HCT116 (cell line): Measurements from ENCODE around the gene CSF2RB. TPM values are rescaled to one million over a fixed set of nuclear protein-coding genes. Genes with fewer than 3 reads are reported as not detected.

ENCODE experiments used
- ATAC-seq: fragments of 200-7000 bp; cut with Tn5 transposase; 2 replicates; pipeline ENCODE4 v1.9.1; 2020; ENCODE audit warnings: mild to moderate bottlenecking, moderate library complexity
- BruUV-seq: library from RNA; stranded (reverse); fragments of 400-500 nt; replicated peaks from 2 replicates; lab custom pipeline; 2021; lab: Mats Ljungman, UMichigan
- CTCF ChIA-PET: fragments of 300-600 bp; sonication (Branson Sonifier 250); formaldehyde crosslinking; loops from one replicate; lab custom pipeline; 2021; ENCODE audit warnings: antibody characterized with exemption; lab: Charles Lee
- POLR2A ChIA-PET: fragments of 300-600, 350-600 bp; sonication (Branson Sonifier 250); formaldehyde crosslinking; loops from one replicate; lab custom pipeline; 2021; ENCODE audit warnings: antibody characterized with exemption; lab: Charles Lee
- RAD21 ChIA-PET, 2 experiments: fragments of 300-600 bp; sonication (Branson Sonifier 250); formaldehyde crosslinking; loops; one replicate each; lab custom pipeline; 2023; ENCODE audit warnings: low total read pairs in 2 of 2; ENCODE audit not compliant: uncharacterized antibody in 2 of 2, unreplicated experiment in 2 of 2, low non-redundant PET in 1 of 2; lab: Charles Lee
- DNase-seq: peaks from one replicate; pipeline ENCODE4 v3.0.0-alpha.2; 2010; ENCODE audit warnings: low read depth, low spot score
- H2AFZ ChIP-seq: fragments of 200-600 bp; shearing (Covaris generic), sonication (generic); 2 replicates; pipeline ENCODE4 v1.6.1; 2017; ENCODE audit warnings: low read depth, mixed run types, mixed read lengths, antibody characterized with exemption, low read length; ENCODE audit not compliant: poor library complexity, severe bottlenecking
- H3K27ac ChIP-seq: 2 replicates; pipeline ENCODE4 v1.5.1; 2012; ENCODE audit warnings: low read depth, low read length
- H3K27me3 ChIP-seq: fragments of 200-600 bp; sonication (generic); 2 replicates; pipeline ENCODE4 v1.6.1; 2016; ENCODE audit warnings: mixed run types, low read length, mixed read lengths; ENCODE audit not compliant: insufficient read depth
- H3K36me3 ChIP-seq, 2 experiments: fragments of 200-500 bp in 1 of 2; fragments of 200-600 bp in 1 of 2; sonication (Bioruptor generic) in 1 of 2; sonication (generic) in 1 of 2; 2 replicates each; pipeline versions ENCODE4 v1.5.1 to v1.6.1; 2014 to 2016; ENCODE audit warnings: low read length in 2 of 2, inconsistent platforms in 1 of 2, mixed read lengths in 1 of 2, mixed run types in 1 of 2; ENCODE audit not compliant: insufficient read depth in 2 of 2, control insufficient read depth in 1 of 2
- H3K4me1 ChIP-seq, 2 experiments: fragments of 200-600 bp in 1 of 2; sonication (generic) in 1 of 2; 2 replicates each; pipeline versions ENCODE4 v1.5.1 to v1.6.1; 2012 to 2017; ENCODE audit warnings: low read length in 2 of 2, inconsistent platforms in 1 of 2, mild to moderate bottlenecking in 1 of 2, mixed read lengths in 1 of 2, mixed run types in 1 of 2, moderate library complexity in 1 of 2; ENCODE audit not compliant: insufficient read depth in 2 of 2, control insufficient read depth in 1 of 2
- H3K4me2 ChIP-seq: fragments of 200-600 bp; sonication (generic); 2 replicates; pipeline ENCODE4 v1.6.1; 2017; ENCODE audit warnings: mixed run types, low read length, mixed read lengths
- H3K4me3 ChIP-seq, 2 experiments: fragments of 200-600 bp in 1 of 2; sonication (generic) in 1 of 2; replicated peaks in 1 of 2; 2 replicates each; pipeline ENCODE4 v1.5.1; 2011 to 2016; ENCODE audit warnings: low read length in 2 of 2, control low read depth in 1 of 2, low read depth in 1 of 2, mild to moderate bottlenecking in 1 of 2, mixed read lengths in 1 of 2, mixed run types in 1 of 2
- H3K79me2 ChIP-seq: fragments of 200-600 bp; sonication (generic); 2 replicates; pipeline ENCODE4 v1.6.1; 2017; ENCODE audit warnings: mild to moderate bottlenecking, mixed run types, low read length, moderate library complexity, mixed read lengths; ENCODE audit not compliant: insufficient read depth
- H3K9ac ChIP-seq: fragments of 200-600 bp; sonication (generic); 2 replicates; pipeline ENCODE4 v1.6.1; 2016; ENCODE audit warnings: low read length, mixed read lengths
- H3K9me2 ChIP-seq: fragments of 200-600 bp; sonication (generic), shearing (Covaris generic); 2 replicates; pipeline ENCODE4 v1.6.1; 2017; ENCODE audit warnings: mixed run types, mild to moderate bottlenecking, moderate library complexity; ENCODE audit not compliant: insufficient read depth
- H3K9me3 ChIP-seq, 2 experiments: fragments of 200-500 bp in 1 of 2; fragments of 200-600 bp in 1 of 2; sonication (Bioruptor generic) in 1 of 2; sonication (generic) in 1 of 2; 2 replicates each; pipeline ENCODE4 v1.6.1; 2014 to 2017; ENCODE audit warnings: low read length in 2 of 2, mixed read lengths in 2 of 2, inconsistent platforms in 1 of 2, low read depth in 1 of 2, mild to moderate bottlenecking in 1 of 2, mixed run types in 1 of 2, moderate library complexity in 1 of 2; ENCODE audit not compliant: control insufficient read depth in 1 of 2, insufficient read depth in 1 of 2
- H4K20me1 ChIP-seq: fragments of 200-600 bp; sonication (generic), shearing (Covaris generic); 2 replicates; pipeline ENCODE4 v1.6.1; 2017; ENCODE audit warnings: mixed run types, mild to moderate bottlenecking, moderate library complexity; ENCODE audit not compliant: insufficient read depth
- CBX3 ChIP-seq: IDR thresholded peaks from 2 replicates; pipeline ENCODE4 v1.6.1; 2012; ENCODE audit warnings: low read depth
- CEBPB ChIP-seq: IDR thresholded peaks from 2 replicates; pipeline ENCODE4 v1.6.1; 2012; ENCODE audit warnings: low read depth
- EGR1 ChIP-seq: IDR thresholded peaks from 2 replicates; pipeline ENCODE4 v1.6.1; 2012; ENCODE audit warnings: low read depth
- EZH2phosphoT487 ChIP-seq: fragments of 200-600 bp; IDR thresholded peaks from 2 replicates; pipeline ENCODE4 v1.6.1; 2018; ENCODE audit warnings: antibody characterized with exemption, borderline replicate concordance
- FOSL1 ChIP-seq: IDR thresholded peaks from 2 replicates; pipeline ENCODE4 v1.6.1; 2012; ENCODE audit warnings: low read depth
- JUND ChIP-seq: IDR thresholded peaks from 2 replicates; pipeline ENCODE4 v1.6.1; 2012
- MAX ChIP-seq: IDR thresholded peaks from 2 replicates; pipeline ENCODE4 v1.6.1; 2012
- POLR2A ChIP-seq: IDR thresholded peaks from 2 replicates; pipeline ENCODE4 v1.7.0; 2011; ENCODE audit warnings: borderline replicate concordance; ENCODE audit not compliant: insufficient read depth, insufficient read length; ENCODE audit errors: extremely low read depth
- POLR2AphosphoS5 ChIP-seq: IDR thresholded peaks from 2 replicates; pipeline ENCODE4 v1.6.1; 2011; ENCODE audit warnings: mild to moderate bottlenecking, low read depth, low read length, moderate library complexity
- SIN3A ChIP-seq: IDR thresholded peaks from 2 replicates; pipeline ENCODE4 v1.6.1; 2012; ENCODE audit warnings: low read depth
- SP1 ChIP-seq: IDR thresholded peaks from 2 replicates; pipeline ENCODE4 v1.6.1; 2012; ENCODE audit warnings: low read depth
- SRF ChIP-seq: IDR thresholded peaks from 2 replicates; pipeline ENCODE4 v1.6.1; 2012; ENCODE audit warnings: low read depth
- TCF7L2 ChIP-seq: IDR thresholded peaks from 2 replicates; pipeline ENCODE4 v1.7.0; 2011; ENCODE audit warnings: borderline replicate concordance, inconsistent platforms; ENCODE audit not compliant: insufficient read depth, insufficient read length; ENCODE audit errors: extremely low read depth
- YY1 ChIP-seq: IDR thresholded peaks from 2 replicates; pipeline ENCODE4 v1.6.1; 2011; ENCODE audit warnings: low read length, low read depth, moderate library complexity, mild to moderate bottlenecking; ENCODE audit not compliant: insufficient replicate concordance; ENCODE audit errors: extremely low read depth
- ZBTB33 ChIP-seq: IDR thresholded peaks from 2 replicates; pipeline ENCODE4 v1.6.1; 2011; ENCODE audit warnings: mild to moderate bottlenecking, low read length, moderate library complexity; ENCODE audit not compliant: insufficient replicate concordance; ENCODE audit errors: extremely low read depth
- intact Hi-C: fragments of 100-400 bp; cut with micrococcal nuclease; formaldehyde crosslinking; loops from 2 replicates; pipeline ENCODE4 v1.10.0; 2022
- total RNA-seq: library from RNA; stranded (reverse); gene quantifications from one replicate; pipeline ENCODE4 v1.2.1, GENCODE V29; 2021; ENCODE audit not compliant: unreplicated experiment

Gene CSF2RB
- total RNA-seq, 1 experiment from 2014 or later: 0.10 TPM

GRCh38 chr22:36867695-36868094, 45.7 kb upstream of the CSF2RB start:
- no peak overlapping the region for H3K9ac ChIP-seq
- H3K4me2 ChIP-seq: no peak overlapping the region
- TF ChIP-seq SIN3A (no peak), ZBTB33 (no peak), POLR2AphosphoS5 (no peak), TCF7L2 (no peak), MAX (no peak), CEBPB (no peak), JUND (no peak), YY1 (no peak), CBX3 (no peak), EGR1 (no peak), SRF (no peak), EZH2phosphoT487 (no peak), POLR2A (no peak), SP1 (no peak), FOSL1 (no peak)
- CTCF ChIA-PET: interaction anchor here (6.9 kb wide), 1 partner anchor 12 kb away, joined by 40 read pairs; no protein-coding TSS in a partner anchor
- H3K4me1 ChIP-seq: peaks cover 19 to 36% of the 10 kb centered on the region in 2 experiments; a peak in 3 of 4 replicates
- no peak for DNase-seq
- no peak for ATAC-seq
- RAD21 ChIA-PET: no interaction called here
- H4K20me1 ChIP-seq: no peaks in the 10 kb centered on the region
- H3K9me2 ChIP-seq: no peaks in the 10 kb centered on the region
- no peak overlapping the region for H2AFZ ChIP-seq
- H3K27ac ChIP-seq: no peak overlapping the region
- H3K27me3 ChIP-seq: peaks cover 10% of the 10 kb centered on the region; the same call in 1 of the 2 replicates
- H3K9me3 ChIP-seq: no peaks in the 10 kb centered on the region
- intact Hi-C loops: no loop called here
- no peaks in the 10 kb centered on the region for H3K36me3 ChIP-seq
- POLR2A ChIA-PET: no interaction called here
- H3K79me2 ChIP-seq: no peaks in the 10 kb centered on the region
- no peak overlapping the region for H3K4me3 ChIP-seq
- BruUV-seq: no TSS peak
